ENCODE results near the gene PPP2R2C.

DNA sequence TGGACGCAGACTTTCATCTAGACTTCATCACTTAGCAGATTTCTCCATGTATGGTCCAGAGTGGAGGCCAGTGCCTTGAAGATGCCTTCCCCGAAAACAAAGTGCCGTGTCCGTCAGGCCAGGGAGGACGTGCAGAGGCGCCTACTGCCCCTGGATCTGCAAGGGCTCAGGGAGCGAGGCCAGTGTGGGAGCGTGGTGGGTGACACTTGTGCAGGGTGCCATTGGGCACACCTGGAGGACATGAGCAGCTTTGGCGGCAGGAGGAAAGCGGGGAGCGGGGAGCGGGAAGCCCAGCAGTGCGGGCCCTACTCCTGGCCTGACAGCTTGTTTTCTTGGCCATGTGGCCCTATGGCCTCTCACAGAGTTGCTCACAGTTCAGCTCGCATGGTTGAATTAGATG lies 176.9 kb downstream of the PPP2R2C start:
- TF ChIP-seq, protein P1, sequence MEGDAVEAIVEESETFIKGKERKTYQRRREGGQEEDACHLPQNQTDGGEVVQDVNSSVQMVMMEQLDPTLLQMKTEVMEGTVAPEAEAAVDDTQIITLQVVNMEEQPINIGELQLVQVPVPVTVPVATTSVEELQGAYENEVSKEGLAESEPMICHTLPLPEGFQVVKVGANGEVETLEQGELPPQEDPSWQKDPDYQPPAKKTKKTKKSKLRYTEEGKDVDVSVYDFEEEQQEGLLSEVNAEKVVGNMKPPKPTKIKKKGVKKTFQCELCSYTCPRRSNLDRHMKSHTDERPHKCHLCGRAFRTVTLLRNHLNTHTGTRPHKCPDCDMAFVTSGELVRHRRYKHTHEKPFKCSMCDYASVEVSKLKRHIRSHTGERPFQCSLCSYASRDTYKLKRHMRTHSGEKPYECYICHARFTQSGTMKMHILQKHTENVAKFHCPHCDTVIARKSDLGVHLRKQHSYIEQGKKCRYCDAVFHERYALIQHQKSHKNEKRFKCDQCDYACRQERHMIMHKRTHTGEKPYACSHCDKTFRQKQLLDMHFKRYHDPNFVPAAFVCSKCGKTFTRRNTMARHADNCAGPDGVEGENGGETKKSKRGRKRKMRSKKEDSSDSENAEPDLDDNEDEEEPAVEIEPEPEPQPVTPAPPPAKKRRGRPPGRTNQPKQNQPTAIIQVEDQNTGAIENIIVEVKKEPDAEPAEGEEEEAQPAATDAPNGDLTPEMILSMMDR (IDR thresholded peaks at IDR 0.05; ENCODE audit: poor library complexity, severe bottlenecking) = no peak
- TF ChIP-seq EZH2 (IDR thresholded peaks at IDR 0.05; ENCODE audit: borderline replicate concordance, insufficient read depth, low read length, poor library complexity, severe bottlenecking) (no peak), SMC3 (conservative IDR thresholded peaks at IDR 0.05; ENCODE audit: poor library complexity) (no peak), POLR2AphosphoS5 (IDR thresholded peaks at IDR 0.05) (no peak)
- TF ChIP-seq, protein P2, sequence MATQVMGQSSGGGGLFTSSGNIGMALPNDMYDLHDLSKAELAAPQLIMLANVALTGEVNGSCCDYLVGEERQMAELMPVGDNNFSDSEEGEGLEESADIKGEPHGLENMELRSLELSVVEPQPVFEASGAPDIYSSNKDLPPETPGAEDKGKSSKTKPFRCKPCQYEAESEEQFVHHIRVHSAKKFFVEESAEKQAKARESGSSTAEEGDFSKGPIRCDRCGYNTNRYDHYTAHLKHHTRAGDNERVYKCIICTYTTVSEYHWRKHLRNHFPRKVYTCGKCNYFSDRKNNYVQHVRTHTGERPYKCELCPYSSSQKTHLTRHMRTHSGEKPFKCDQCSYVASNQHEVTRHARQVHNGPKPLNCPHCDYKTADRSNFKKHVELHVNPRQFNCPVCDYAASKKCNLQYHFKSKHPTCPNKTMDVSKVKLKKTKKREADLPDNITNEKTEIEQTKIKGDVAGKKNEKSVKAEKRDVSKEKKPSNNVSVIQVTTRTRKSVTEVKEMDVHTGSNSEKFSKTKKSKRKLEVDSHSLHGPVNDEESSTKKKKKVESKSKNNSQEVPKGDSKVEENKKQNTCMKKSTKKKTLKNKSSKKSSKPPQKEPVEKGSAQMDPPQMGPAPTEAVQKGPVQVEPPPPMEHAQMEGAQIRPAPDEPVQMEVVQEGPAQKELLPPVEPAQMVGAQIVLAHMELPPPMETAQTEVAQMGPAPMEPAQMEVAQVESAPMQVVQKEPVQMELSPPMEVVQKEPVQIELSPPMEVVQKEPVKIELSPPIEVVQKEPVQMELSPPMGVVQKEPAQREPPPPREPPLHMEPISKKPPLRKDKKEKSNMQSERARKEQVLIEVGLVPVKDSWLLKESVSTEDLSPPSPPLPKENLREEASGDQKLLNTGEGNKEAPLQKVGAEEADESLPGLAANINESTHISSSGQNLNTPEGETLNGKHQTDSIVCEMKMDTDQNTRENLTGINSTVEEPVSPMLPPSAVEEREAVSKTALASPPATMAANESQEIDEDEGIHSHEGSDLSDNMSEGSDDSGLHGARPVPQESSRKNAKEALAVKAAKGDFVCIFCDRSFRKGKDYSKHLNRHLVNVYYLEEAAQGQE (IDR thresholded peaks at IDR 0.05; ENCODE audit: borderline replicate concordance) = no peak
